SK-N-SH (cell line): Measurements from ENCODE around the gene UBE2C. TPM values are rescaled to one million over a fixed set of nuclear protein-coding genes. Genes with fewer than 3 reads are reported as not detected.

ENCODE experiments used
- CTCF ChIA-PET: fragments of 300-600, 350-600 bp; formaldehyde crosslinking; extraction: SDS; loops from one replicate; lab custom pipeline; 2021; lab: Yijun Ruan, JAX
- POLR2A ChIA-PET: fragments of 350-600 bp; sonication (Branson Sonifier 250); formaldehyde crosslinking; extraction: SDS; loops from one replicate; lab custom pipeline; 2020; ENCODE audit warnings: antibody characterized with exemption, inconsistent platforms; lab: Yijun Ruan, JAX
- DNase-seq: peaks from one replicate; pipeline ENCODE4 v3.0.0; 2012
- H2AFZ ChIP-seq: fragments of 200-600 bp; sonication (generic); 2 replicates; pipeline ENCODE4 v1.8.1; 2016; ENCODE audit warnings: antibody characterized with exemption, mild to moderate bottlenecking, low read depth
- H3F3A ChIP-seq: fragments of 200-600 bp; sonication (generic); replicated peaks from 2 replicates; pipeline ENCODE3; 2016; ENCODE audit warnings: antibody characterized with exemption, mild to moderate bottlenecking; ENCODE audit not compliant: insufficient read depth
- H3K27ac ChIP-seq, 2 experiments: fragments of 200-500 bp in 1 of 2; fragments of 200-600 bp in 1 of 2; sonication (Bioruptor generic) in 1 of 2; sonication (generic), shearing (Covaris generic) in 1 of 2; 2 replicates each; pipeline versions ENCODE4 v1.5.1 to v1.6.1; 2014 to 2016; ENCODE audit warnings: low read depth in 2 of 2, inconsistent platforms in 1 of 2, low read length in 1 of 2, mild to moderate bottlenecking in 1 of 2, mixed read lengths in 1 of 2
- H3K27me3 ChIP-seq: fragments of 200-600 bp; sonication (generic), shearing (Covaris generic); 2 replicates; pipeline ENCODE4 v1.6.1; 2016; ENCODE audit warnings: mixed run types; ENCODE audit not compliant: insufficient read depth
- H3K36me3 ChIP-seq, 2 experiments: fragments of 200-500 bp in 1 of 2; fragments of 200-600 bp in 1 of 2; sonication (Bioruptor generic) in 1 of 2; sonication (generic) in 1 of 2; replicated peaks in 1 of 2; 2 replicates each; pipeline versions ENCODE3 to v1.5.1; 2014 to 2016; ENCODE audit warnings: low read length in 1 of 2, mild to moderate bottlenecking in 1 of 2; ENCODE audit not compliant: insufficient read depth in 2 of 2, control insufficient read depth in 1 of 2
- H3K4me1 ChIP-seq, 2 experiments: fragments of 200-500 bp in 1 of 2; fragments of 200-600 bp in 1 of 2; sonication (Bioruptor generic) in 1 of 2; sonication (generic), shearing (Covaris generic) in 1 of 2; 2 replicates each; pipeline versions ENCODE4 v1.5.1 to v1.6.1; 2014 to 2016; ENCODE audit warnings: low read depth in 1 of 2, low read length in 1 of 2, mixed run types in 1 of 2; ENCODE audit not compliant: insufficient read depth in 2 of 2, control insufficient read depth in 1 of 2
- H3K4me2 ChIP-seq: fragments of 200-600 bp; sonication (generic), shearing (Covaris generic); 2 replicates; pipeline ENCODE4 v1.6.1; 2017; ENCODE audit warnings: mixed run types
- H3K4me3 ChIP-seq, 2 experiments: fragments of 200-500 bp in 1 of 2; fragments of 200-600 bp in 1 of 2; sonication (Bioruptor generic) in 1 of 2; sonication (generic), shearing (Covaris generic) in 1 of 2; 2 replicates each; pipeline versions ENCODE4 v1.5.1 to v1.8.1; 2014 to 2016; ENCODE audit warnings: low read depth in 2 of 2, inconsistent platforms in 1 of 2, low read length in 1 of 2, mild to moderate bottlenecking in 1 of 2, mixed read lengths in 1 of 2, moderate library complexity in 1 of 2
- H3K79me2 ChIP-seq: fragments of 200-600 bp; sonication (generic); 2 replicates; pipeline ENCODE4 v1.8.1; 2017; ENCODE audit warnings: mild to moderate bottlenecking; ENCODE audit not compliant: insufficient read depth
- H3K9ac ChIP-seq: fragments of 200-600 bp; sonication (generic); 2 replicates; pipeline ENCODE4 v1.6.1; 2017; ENCODE audit warnings: mixed run types
- H3K9me2 ChIP-seq: fragments of 200-600 bp; sonication (generic); 2 replicates; pipeline ENCODE4 v1.6.1; 2017; ENCODE audit warnings: mixed run types
- H3K9me3 ChIP-seq: fragments of 200-600 bp; sonication (generic); 2 replicates; pipeline ENCODE4 v1.6.1; 2017; ENCODE audit warnings: mixed run types, mild to moderate bottlenecking, moderate library complexity
- H4K20me1 ChIP-seq: fragments of 200-600 bp; sonication (generic); 2 replicates; pipeline ENCODE4 v1.6.1; 2017; ENCODE audit warnings: mild to moderate bottlenecking, mixed run types; ENCODE audit not compliant: insufficient read depth
- CHD2 ChIP-seq: fragments of 150-350 bp; IDR thresholded peaks from 2 replicates; pipeline ENCODE4 v1.6.1; 2018; ENCODE audit warnings: low read length; ENCODE audit not compliant: partially characterized antibody
- ELF1 ChIP-seq: IDR thresholded peaks from 2 replicates; pipeline ENCODE4 v1.4.0; 2012
- EP300 ChIP-seq, 2 experiments: IDR thresholded peaks; 2 replicates each; pipeline versions ENCODE4 v1.4.0 to v1.6.1; 2012; ENCODE audit warnings: borderline replicate concordance in 1 of 2, low read depth in 1 of 2, low read length in 1 of 2
- EZH2phosphoT487 ChIP-seq: fragments of 200-600 bp; sonication (generic); IDR thresholded peaks from 2 replicates; pipeline ENCODE4 v1.6.1; 2017; ENCODE audit warnings: low read depth, mixed run types, mild to moderate bottlenecking, antibody characterized with exemption, moderate library complexity, borderline replicate concordance
- FOSL2 ChIP-seq: IDR thresholded peaks from 2 replicates; pipeline ENCODE4 v1.4.0; 2012; ENCODE audit warnings: low read depth, mild to moderate bottlenecking, moderate library complexity, borderline replicate concordance
- FOXJ3 ChIP-seq: sonication (generic); formaldehyde crosslinking; IDR thresholded peaks from 2 replicates; pipeline ENCODE4 v1.5.1; 2020; ENCODE audit warnings: mild to moderate bottlenecking, missing genetic modification reagents
- GABPA ChIP-seq: IDR thresholded peaks from 2 replicates; pipeline ENCODE4 v1.4.0; 2012; ENCODE audit warnings: low read depth, mild to moderate bottlenecking
- GATA2 ChIP-seq: sonication (generic); formaldehyde crosslinking; IDR thresholded peaks from 2 replicates; pipeline ENCODE4 v1.5.0; 2020; ENCODE audit warnings: mild to moderate bottlenecking, missing genetic modification reagents
- JUND ChIP-seq: IDR thresholded peaks from 2 replicates; pipeline ENCODE4 v1.4.0; 2012
- MEF2A ChIP-seq: IDR thresholded peaks from 2 replicates; pipeline ENCODE4 v1.4.0; 2012; ENCODE audit warnings: low read depth, borderline replicate concordance
- MXI1 ChIP-seq: IDR thresholded peaks from 2 replicates; pipeline ENCODE4 v1.6.1; 2012; ENCODE audit warnings: mild to moderate bottlenecking, low read depth, low read length, improper control_type of control experiment
- NFIC ChIP-seq: IDR thresholded peaks from 2 replicates; pipeline ENCODE4 v1.4.0; 2012; ENCODE audit warnings: borderline replicate concordance
- NRF1 ChIP-seq: IDR thresholded peaks from 2 replicates; pipeline ENCODE4 v1.6.1; 2012; ENCODE audit warnings: low read depth, mild to moderate bottlenecking, low read length
- POLR2AphosphoS5 ChIP-seq: IDR thresholded peaks from 2 replicates; pipeline ENCODE4 v1.6.1; 2012; ENCODE audit warnings: low read depth, low read length
- RAD21 ChIP-seq: IDR thresholded peaks from 2 replicates; pipeline ENCODE4 v1.6.1; 2012; ENCODE audit warnings: mild to moderate bottlenecking, low read length
- RCOR1 ChIP-seq: fragments of 150-350 bp; IDR thresholded peaks from 2 replicates; pipeline ENCODE4 v1.6.1; 2017; ENCODE audit warnings: antibody characterized with exemption, low read length
- RXRA ChIP-seq: IDR thresholded peaks from 2 replicates; pipeline ENCODE4 v1.4.0; 2012; ENCODE audit warnings: low read depth, mild to moderate bottlenecking, borderline replicate concordance
- SIN3A ChIP-seq: IDR thresholded peaks from 2 replicates; pipeline ENCODE4 v1.6.1; 2012; ENCODE audit warnings: low read depth, mild to moderate bottlenecking, low read length, moderate library complexity, borderline replicate concordance
- SMC3 ChIP-seq: IDR thresholded peaks from 2 replicates; pipeline ENCODE4 v1.6.1; 2012; ENCODE audit warnings: low read depth, low read length, improper control_type of control experiment
- YY1 ChIP-seq: IDR thresholded peaks from 2 replicates; pipeline ENCODE4 v1.4.0; 2012; ENCODE audit warnings: low read depth, mild to moderate bottlenecking
- WGBS: methylation state at CpG from one replicate; pipeline ENCODE4 v1.1.6; 2017; ENCODE audit warnings: low lambda C conversion rate; 5-methylcytosine and 5-hydroxymethylcytosine counted together
- polyA plus RNA-seq, 3 experiments: library from polyadenylated mRNA; depleted of rRNA; stranded (reverse); fragments of >200 nt; gene quantifications; 2 replicates each; pipeline ENCODE4 v1.2.3, GENCODE V29; 2012
- TF ChIP-seq, protein P1 (sequence below): fragments of 200-600 bp; sonication (generic); IDR thresholded peaks from 2 replicates; pipeline ENCODE4 v1.6.1; 2017; ENCODE audit warnings: antibody characterized with exemption, mild to moderate bottlenecking, moderate library complexity

UBE2C gene
- polyA plus RNA-seq, 1 of the 3 experiments (the other 2 are of a cell fraction), result 115 TPM

- CTCF ChIA-PET, result interaction anchor here (1.2 kb wide), 1 partner anchor 62 kb away, joined by 5 read pairs; no protein-coding TSS in a partner anchor
- no peak for DNase-seq
- no peaks in the 10 kb centered on the region for H4K20me1 ChIP-seq
- TF ChIP-seq EZH2phosphoT487 (no peak), NFIC (peak; percentile 52)
- TF ChIP-seq, protein P1, sequence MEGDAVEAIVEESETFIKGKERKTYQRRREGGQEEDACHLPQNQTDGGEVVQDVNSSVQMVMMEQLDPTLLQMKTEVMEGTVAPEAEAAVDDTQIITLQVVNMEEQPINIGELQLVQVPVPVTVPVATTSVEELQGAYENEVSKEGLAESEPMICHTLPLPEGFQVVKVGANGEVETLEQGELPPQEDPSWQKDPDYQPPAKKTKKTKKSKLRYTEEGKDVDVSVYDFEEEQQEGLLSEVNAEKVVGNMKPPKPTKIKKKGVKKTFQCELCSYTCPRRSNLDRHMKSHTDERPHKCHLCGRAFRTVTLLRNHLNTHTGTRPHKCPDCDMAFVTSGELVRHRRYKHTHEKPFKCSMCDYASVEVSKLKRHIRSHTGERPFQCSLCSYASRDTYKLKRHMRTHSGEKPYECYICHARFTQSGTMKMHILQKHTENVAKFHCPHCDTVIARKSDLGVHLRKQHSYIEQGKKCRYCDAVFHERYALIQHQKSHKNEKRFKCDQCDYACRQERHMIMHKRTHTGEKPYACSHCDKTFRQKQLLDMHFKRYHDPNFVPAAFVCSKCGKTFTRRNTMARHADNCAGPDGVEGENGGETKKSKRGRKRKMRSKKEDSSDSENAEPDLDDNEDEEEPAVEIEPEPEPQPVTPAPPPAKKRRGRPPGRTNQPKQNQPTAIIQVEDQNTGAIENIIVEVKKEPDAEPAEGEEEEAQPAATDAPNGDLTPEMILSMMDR, result no peak
- no peak overlapping the region for H3K4me3 ChIP-seq
- no peaks in the 10 kb centered on the region for H3K27me3 ChIP-seq
- POLR2A ChIA-PET, result interaction anchor here (1.0 kb wide), 1 partner anchor 20 kb away, joined by 4 read pairs; no protein-coding TSS in a partner anchor
- H3K9me3 ChIP-seq, result no peaks in the 10 kb centered on the region
- WGBS, result 60% methylated on average over 7 of the region's 7 CpGs
- no peak overlapping the region for H2AFZ ChIP-seq
- no peaks in the 10 kb centered on the region for H3K9me2 ChIP-seq
- no peaks in the 10 kb centered on the region for H3K36me3 ChIP-seq
- H3F3A ChIP-seq, result no peaks in the 10 kb centered on the region
- no peak overlapping the region for H3K9ac ChIP-seq
- H3K4me1 ChIP-seq, result peaks cover 8 to 10% of the 10 kb centered on the region in 2 experiments; a peak in 2 of 4 replicates
- H3K4me2 ChIP-seq, result no peak overlapping the region
- H3K79me2 ChIP-seq, result peaks cover 15% of the 10 kb centered on the region
- no peak overlapping the region for H3K27ac ChIP-seq
Measured at GRCh38 chr20:45860560-45861220, 48.2 kb downstream of the UBE2C start.

GRCh38 chr20:45861221-45862075 lies 49.0 kb downstream of the UBE2C start:
- Histone ChIP-seq H3K4me3 (no peak overlapping the region), H3K27ac (no peak overlapping the region), H3K9ac (no peak overlapping the region), H3K79me2 (peaks cover 8% of the 10 kb centered on the region), H2AFZ (no peak overlapping the region), H3K9me2 (no peaks in the 10 kb centered on the region), H3K27me3 (no peaks in the 10 kb centered on the region), H4K20me1 (no peaks in the 10 kb centered on the region), H3K4me1 (peaks cover under 1 to 6% of the 10 kb centered on the region in 2 experiments; a peak in 1 of 4 replicates), H3K9me3 (no peaks in the 10 kb centered on the region), H3K36me3 (no peaks in the 10 kb centered on the region), H3K4me2 (no peak overlapping the region), H3F3A (no peaks in the 10 kb centered on the region)
- DNase-seq, result no peak
- CTCF ChIA-PET, result interaction anchor here (1.2 kb wide), 1 partner anchor 62 kb away, joined by 5 read pairs; no protein-coding TSS in a partner anchor
- TF ChIP-seq EP300 (IDR thresholded peaks at IDR 0.05; ENCODE audit: borderline replicate concordance in 1 of 2, low read depth in 1 of 2, low read length in 1 of 2) (no peak), RXRA (no peak), MEF2A (no peak), NRF1 (no peak), FOXJ3 (CRISPR knock-in tag) (no peak), GATA2 (no peak), NFIC (no peak), CHD2 (no peak), FOSL2 (no peak), ELF1 (no peak), MXI1 (no peak), EZH2phosphoT487 (no peak), SIN3A (no peak), POLR2AphosphoS5 (no peak), JUND (no peak), YY1 (no peak), SMC3 (no peak), RCOR1 (no peak), GABPA (no peak), RAD21 (no peak)
- POLR2A ChIA-PET, result interaction anchor here (1.0 kb wide), 1 partner anchor 19 kb away, joined by 4 read pairs; no protein-coding TSS in a partner anchor
- 89% methylated on average over 7 of the region's 7 CpGs for WGBS
